GM21447 (cell line): Measurements from ENCODE around the gene PDLIM7.

ENCODE experiments used
- ATAC-seq: cut with Tn5 transposase; IDR thresholded peaks from one replicate; pipeline ENCODE4 v1.9.1; 2021; ENCODE audit not compliant: unreplicated experiment

PDLIM7 gene

GRCh38 chr5:177458912-177459350 is 38.5 kb downstream of the PDLIM7 start:
- no peak for ATAC-seq

GRCh38 chr5:177457852-177458681 is 39.3 kb downstream of the PDLIM7 start:
- no peak for ATAC-seq

- peak; percentile 42 for ATAC-seq
Measured at GRCh38 chr5:177456976-177457851, 40.2 kb downstream of the PDLIM7 start.

DNA sequence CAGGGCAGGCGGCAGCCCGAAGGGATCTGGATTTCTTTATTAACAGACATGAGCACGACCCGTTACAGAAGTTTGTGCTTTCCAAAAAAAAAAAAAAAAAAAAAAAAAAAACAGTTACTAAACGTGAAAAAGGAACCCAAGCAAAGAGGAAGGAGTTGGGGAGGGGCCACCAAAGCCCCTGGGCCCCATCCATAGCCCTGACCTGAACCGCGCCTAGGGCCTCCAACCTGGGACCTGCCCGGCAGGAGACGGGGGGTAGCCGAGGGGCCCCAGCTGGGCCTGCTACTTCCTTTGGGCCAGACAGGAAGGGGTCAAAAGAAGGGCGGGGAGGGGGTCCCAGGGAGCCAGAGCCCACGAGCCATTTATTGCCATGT is 40.8 kb downstream of the PDLIM7 start:
- no peak for ATAC-seq

DNA sequence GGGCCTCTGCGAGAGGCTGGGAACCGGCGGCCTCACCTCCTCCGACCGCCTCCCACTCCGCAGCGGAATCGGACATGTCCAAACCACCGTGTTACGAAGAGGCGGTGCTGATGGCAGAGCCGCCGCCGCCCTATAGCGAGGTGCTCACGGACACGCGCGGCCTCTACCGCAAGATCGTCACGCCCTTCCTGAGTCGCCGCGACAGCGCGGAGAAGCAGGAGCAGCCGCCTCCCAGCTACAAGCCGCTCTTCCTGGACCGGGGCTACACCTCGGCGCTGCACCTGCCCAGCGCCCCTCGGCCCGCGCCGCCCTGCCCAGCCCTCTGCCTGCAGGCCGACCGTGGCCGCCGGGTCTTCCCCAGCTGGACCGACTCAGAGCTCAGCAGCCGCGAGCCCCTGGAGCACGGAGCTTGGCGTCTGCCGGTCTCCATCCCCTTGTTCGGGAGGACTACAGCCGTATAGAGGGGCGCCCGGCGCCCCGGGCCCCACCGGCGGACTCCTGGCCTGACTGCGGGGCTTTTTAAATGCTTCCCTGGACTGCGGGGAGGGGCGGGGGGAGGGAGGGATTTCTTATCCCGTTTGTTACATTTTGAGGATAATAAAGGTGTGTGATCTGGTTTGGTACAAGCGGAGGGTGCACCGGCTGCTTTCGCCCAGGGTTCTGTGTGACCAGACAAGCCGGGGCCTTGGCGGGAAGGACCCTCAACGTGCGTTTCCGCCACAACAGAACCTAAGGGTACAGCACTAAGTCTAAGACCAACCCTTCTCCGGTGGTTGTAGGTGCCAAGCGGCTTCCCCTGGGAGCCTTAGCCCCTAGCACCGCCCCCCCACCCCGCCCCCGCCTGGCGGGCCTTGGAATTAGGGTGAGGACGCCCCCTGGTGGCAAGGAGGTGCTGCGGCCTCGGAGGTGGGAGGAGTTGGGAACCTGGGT is 41.5 kb downstream of the PDLIM7 start:
- ATAC-seq, result peak; percentile 16

GRCh38 chr5:177455036-177455660 is 42.3 kb downstream of the PDLIM7 start:
- ATAC-seq, result peak; percentile 44

DNA sequence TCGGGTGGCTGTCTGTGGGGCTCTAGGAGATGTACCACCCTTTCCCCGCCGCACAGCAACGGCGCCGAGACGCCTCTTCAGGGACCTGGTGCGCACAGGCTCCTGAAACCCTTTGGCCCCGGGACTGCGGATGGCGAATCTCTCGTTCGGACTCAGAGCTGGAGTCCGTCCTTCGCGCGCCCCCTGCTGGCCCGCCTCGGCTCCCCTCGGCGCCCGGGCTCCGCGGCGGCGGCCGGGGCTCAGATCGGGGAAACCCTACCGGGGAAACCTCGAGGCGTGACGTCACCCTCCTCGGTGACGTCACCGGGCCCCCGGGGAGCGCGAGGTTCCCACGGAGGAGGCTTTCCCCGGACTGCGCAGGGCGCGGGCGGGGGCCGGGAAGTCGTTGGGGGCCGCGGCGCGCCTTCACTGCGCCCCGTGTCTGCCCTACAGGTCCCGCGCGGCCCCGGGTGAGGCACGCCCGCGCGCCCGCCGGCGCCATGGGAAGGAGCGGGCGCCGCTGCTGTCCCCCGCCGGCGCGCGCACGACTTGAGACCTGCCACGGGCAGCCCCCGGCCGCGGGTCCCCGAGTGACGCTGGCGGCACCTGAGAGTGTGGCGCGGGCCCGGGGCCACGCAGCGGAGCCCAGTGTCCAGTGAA is 42.9 kb downstream of the PDLIM7 start:
- peak; percentile 43 for ATAC-seq

DNA sequence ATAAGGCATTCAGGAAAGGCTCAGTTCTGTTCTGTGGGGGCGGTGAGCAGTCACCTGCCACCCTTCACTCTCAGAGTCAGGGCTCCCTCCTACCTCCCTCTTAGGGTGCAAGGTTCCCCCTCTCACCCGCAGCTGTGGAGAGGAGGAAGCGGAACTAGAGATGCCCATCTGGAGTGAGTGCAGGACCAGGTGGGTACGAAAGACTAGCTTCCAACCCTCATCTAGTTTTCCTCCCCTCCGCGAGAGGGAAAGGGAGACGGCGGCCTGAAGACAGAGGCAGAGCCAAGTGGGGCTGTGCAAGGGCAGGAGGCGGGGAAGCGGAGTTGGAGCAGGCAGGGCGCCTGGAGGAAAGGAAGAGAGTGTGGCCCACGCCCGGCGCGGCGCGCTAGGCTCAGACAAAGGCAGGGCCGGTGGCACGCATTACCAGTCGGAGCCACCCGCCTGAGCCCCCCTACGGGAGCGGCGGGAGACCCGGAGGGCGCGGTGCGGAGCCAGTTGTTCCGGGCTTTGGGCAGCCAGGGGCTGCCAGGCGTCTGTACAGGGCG is 43.5 kb downstream of the PDLIM7 start:
- ATAC-seq, result peak; percentile 3

DNA sequence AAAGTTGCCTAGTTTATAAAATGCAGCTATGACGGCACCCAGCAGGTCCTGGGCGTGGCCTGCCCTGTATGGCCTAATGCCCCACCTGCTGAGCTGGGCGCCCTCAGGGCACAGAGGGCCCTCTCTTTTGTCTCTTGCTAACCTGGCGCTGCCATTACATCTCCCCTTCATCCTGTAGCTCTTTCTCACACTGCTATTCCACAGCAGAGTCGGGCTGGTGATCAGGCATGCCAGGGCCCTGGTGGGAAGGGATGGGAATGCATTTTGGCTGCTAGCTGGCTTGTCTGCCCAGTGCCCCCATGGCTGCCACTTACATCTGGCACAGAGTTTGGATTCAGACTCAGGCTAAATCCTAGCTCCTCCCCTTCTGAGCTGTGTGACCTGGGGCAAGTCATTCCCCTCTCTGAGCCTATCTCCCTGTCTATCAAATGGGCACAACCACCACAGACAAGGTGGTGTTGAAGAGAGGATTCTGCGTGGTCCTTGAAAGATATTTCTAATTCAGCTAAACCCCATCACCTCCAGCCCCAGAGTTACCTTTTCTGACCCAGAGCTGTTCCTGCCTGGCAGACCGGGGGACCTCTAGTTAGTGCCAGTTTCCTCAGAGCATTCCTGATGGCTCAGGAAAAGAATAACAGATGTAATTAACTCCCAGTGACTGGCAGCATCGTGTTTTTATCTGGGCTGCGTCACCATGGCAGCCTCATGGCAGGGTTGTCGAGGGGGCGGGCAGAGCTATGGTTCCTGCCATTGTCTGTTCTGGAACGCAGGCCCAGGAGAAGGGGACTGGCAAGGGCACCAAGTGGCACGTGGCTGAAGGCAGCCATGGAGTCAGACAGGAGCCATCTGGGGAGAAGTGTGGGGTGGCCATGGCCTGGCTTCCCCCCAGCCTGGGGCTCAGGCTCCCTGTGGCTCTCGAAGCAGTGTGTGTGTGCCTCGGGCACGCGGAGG is 44.4 kb downstream of the PDLIM7 start:
- no peak for ATAC-seq

DNA sequence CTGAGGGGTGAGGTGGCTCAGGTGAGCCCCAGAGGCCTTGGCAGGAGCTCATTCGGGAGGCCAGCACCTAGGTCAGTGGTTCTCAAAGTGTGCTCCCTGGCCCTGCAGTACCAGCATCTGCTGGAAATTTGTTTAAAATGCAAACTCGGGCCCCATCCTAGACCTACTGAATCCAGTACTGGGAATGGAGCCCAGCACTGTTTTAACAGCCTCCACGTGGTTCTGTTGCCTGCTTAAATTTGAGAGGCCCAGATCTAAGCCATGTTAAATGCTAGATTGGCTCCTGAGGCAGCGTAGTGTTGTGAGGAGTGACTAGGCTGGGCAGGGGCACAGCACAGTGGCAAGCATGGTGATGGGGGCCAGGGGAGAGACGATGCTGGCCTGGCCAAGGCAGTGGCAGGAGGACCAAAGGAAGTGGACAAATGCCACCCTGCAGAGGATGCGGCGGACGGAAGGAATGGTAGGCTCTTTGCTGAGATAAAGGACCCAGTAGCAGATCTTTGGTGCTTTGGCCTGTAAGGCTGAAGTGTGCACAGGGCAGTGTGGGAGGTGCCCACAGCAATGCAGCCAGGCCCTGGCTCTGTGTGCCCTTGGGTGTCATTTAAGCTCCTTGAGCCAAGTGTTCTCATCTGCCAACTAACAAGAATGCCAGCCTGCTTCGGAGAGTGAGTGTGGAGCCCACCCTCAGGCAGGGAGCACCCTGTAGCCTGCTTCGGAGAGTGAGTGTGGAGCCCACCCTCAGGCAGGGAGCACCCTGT is 46.6 kb downstream of the PDLIM7 start:
- no peak for ATAC-seq

DNA sequence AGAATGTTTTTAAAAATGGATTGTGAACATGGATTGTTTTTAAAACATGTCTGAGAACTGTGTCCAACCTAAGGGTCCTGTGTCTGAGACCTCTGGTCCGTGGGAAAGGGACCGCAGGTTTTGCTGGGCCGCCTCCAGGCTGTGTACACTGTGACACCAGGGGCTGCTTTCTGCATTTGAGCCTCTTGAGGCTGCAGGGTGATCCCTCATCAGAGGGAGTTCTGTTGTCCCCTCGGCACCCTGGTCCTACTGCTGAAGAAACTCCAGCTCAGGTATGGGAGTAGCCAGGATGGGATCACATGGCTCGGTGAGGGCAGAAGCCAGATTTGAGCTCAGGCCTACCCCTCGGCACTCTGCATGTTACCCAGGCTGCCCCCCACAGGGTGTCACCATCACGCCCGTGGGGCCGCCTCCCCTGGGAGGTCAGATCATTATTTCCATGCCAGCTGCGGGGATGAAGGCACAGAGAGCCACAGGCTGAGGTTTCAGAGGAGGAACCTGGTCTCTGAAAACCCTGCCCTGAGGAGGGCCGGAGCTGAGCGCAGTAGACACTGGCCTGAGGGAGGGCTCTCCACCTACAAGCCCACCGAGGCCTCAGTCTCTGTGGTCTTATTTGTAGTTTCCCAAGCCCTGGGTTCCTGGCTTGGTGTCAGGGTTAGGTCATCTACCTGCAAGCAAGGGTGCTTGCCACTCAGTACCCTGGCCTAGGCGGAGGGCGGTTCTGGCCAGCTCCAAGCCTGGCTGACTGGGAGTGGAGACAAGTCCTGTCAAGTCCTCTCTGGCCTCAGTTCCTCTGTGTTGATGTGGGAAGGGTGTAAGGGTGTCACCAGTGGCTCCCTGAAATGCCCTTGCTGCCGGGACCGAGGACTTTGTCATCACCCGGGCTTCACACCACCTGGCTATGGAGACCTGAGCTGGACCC is 48.0 kb downstream of the PDLIM7 start:
- no peak for ATAC-seq

GRCh38 chr5:177448244-177448950 is 49.0 kb downstream of the PDLIM7 start:
- no peak for ATAC-seq

- no peak for ATAC-seq
Measured at GRCh38 chr5:177447611-177448243, 49.7 kb downstream of the PDLIM7 start.

GRCh38 chr5:177447066-177447610 is 50.3 kb downstream of the PDLIM7 start:
- ATAC-seq, result peak; percentile 38
